GM20431 (cell line): Measurements from ENCODE around the gene NBPF26.
"Not testable (repeated sequence)": the region's sequence is repeated elsewhere in the genome, so short reads cannot be mapped to it uniquely, and the experiment has no call there.

Source experiments
- in situ Hi-C: fragments of 300-500 bp; cut with MseI, MboI; formaldehyde crosslinking; loops from one replicate; pipeline ENCODE4 v1.15.0; 2020; ENCODE audit warnings: low sequenced_read_pairs; ENCODE audit not compliant: unreplicated experiment

The NBPF26 gene

DNA sequence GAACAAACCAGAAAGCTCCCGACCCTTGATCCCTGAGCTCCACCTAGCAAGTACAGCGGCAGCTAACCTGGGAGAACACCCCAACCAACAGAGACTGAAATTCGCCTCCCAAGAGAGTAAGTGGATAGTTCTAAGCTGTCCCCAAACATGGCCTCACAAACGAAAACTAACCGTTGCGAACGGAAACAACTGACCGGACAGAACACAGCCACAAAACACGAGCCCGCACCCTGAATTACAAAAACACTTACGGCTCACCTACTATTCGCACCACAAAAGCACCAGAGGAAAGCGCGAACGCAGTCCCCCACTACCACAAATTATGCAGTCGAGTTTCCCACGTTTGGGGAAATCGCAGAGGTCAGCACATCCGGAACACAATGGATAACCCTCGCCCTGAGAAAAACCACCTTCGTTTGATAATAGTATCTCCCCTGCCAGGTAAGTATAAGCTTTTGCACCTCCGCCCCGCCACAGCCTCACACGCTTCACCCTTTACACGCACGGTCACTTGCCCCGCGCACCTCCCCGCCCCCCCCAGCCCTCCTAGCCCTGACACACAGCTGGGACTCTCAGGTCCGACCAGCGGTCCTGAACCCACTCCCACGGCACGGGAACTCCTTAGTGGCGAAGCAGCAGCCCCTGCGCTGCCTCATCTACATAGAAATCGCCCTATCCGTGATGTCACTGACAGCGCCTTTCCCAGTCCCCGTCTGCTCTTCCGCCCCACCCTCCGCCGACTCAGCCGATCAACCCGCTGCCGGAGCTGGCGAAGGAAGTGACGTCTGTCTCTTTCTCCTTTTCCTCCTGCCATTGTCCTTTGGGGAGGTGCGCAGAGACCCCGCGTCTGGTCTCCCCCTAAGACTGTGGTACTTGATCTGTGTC, 127.0 kb downstream of the NBPF26 start:
- in situ Hi-C loops = not testable (repeated sequence)

DNA sequence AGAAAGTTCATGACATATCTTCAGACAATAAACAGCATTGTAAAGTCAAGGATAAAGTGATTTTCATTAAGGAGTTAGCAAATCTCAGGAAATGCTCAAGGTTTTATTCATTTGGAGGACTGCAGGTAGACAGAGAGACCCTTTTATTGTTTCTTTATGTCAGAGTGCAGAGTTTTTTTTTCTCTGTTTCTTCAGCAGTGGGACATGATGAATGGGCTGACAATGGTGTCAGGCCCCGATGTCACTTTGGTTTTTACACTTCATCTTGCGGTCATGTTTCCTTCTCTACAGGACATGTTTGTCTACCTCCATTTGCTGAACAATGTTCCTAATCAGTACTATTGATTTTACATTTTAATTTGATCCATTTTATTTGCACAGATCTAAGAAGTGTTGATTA, 134.4 kb downstream of the NBPF26 start:
- in situ Hi-C loops = not testable (repeated sequence)

DNA sequence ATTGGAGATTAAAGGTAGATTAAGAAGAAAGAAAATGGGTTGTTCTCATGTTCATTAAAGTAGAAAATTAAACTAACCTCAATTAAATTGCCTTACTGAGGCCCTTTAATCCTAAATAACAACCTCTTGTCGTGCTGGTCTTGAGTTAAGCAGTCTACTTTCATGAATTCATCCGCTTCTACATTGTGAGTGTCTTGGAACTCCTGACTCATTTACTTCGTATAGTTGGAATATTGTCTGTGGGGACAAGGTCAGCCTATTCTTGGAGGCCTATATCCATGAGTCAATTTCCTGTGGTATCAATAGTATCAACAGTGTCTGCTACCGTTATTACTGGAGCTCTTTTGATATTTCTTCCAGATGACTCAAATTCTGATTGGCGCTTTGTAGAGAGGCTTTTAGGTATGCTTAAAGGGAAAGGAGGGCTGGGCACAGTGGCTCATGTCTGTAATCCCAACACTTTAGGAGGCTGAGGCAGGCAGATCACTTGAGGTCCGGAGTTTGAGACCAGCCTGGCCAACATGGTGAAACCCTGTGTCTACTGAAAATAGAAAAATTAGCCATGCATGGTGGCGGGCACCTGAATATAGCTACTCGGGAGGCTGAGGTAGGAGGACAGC, 136.0 kb downstream of the NBPF26 start:
- in situ Hi-C loops = not testable (repeated sequence)

DNA sequence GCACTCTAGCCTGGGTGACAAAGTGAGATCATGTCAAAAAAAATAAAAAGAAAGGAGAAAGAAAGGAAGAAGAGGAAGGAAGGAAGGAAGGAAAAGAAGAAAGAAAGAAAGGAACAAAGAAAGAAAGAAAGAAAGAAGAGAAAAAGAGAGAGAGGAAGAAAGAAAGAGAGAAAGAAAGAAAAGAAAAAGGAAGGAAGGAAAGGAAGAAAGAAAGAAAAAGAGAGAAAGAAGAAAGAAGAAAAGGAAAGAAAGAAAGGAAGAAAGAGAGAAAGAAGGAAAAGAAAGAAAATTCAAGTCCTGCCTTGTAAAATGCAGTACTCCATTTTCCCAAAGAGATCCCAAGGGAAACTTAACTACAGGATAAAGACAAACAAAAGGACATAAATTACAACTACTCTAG, 154.5 kb downstream of the NBPF26 start:
- in situ Hi-C loops = not testable (repeated sequence)

DNA sequence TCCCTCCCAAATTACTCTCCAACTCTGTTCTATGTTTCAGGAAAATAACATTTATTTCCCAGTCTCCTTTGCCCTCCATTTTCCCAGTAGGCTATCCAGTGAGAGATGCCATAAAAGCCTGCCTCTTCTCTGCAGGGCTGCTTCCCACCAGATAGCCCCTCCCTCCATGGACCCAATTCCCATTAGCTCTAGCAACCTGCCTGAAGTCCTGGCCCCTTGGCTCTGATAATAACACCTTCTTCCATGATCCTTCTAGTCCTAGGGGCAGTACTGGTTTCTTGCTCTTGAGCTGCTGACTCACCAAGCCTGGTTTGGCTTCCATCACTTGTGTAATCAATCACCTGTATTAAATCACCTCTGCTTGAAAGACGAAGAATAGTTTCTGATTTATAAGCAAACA, 156.3 kb downstream of the NBPF26 start:
- in situ Hi-C loops = not testable (repeated sequence)

DNA sequence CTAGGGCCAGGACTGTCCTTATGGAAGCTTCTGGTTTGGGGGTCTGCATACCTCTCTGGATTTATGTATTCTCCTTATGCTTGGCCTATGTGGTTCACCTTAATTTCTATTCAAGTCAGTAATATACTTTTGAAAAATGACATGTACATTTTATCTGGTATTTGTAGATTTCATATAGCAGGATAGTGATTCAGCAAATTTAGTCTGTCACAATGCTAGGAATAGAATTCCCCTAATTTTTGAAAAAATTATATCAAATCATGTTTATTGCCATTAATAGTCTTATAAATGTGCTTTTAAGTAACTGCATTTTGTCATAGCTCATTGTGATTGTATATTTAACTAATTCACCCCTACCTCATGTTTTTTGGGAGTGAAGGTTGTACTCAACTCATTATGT, 158.2 kb downstream of the NBPF26 start:
- in situ Hi-C loops = not testable (repeated sequence)
